UCSD-AML1 (cell line): Measurements from ENCODE around the gene AP1M2.
"Not testable (repeated sequence)": the region's sequence is repeated elsewhere in the genome, so short reads cannot be mapped to it uniquely, and the experiment has no call there.

Experiments used
- DNase-seq: peaks from one replicate; lab custom pipeline; 2025; ENCODE audit not compliant: unreplicated experiment; lab: John Stamatoyannopoulos, UW

AP1M2 gene

GRCh38 chr19:10543059-10543419 lies 44.1 kb downstream of the AP1M2 start:
- DNase-seq = no peak

- not testable (repeated sequence) for DNase-seq
Measured at GRCh38 chr19:10539016-10539415, 48.1 kb downstream of the AP1M2 start.

- no peak for DNase-seq
Measured at GRCh38 chr19:10538204-10538983, 48.7 kb downstream of the AP1M2 start.

- no peak for DNase-seq
Measured at GRCh38 chr19:10537668-10538067, 49.4 kb downstream of the AP1M2 start.

GRCh38 chr19:10535613-10536012 lies 51.5 kb downstream of the AP1M2 start:
- DNase-seq = no peak

- DNase-seq = no peak
Measured at GRCh38 chr19:10533646-10534386, 53.3 kb downstream of the AP1M2 start.

- no peak for DNase-seq
Measured at GRCh38 chr19:10532457-10532856, 54.7 kb downstream of the AP1M2 start.

- not testable (repeated sequence) for DNase-seq
Measured at GRCh38 chr19:10526887-10527286, 60.2 kb downstream of the AP1M2 start.

- no peak for DNase-seq
Measured at GRCh38 chr19:10525636-10526035, 61.5 kb downstream of the AP1M2 start.

- no peak for DNase-seq
Measured at GRCh38 chr19:10523135-10523636, 63.9 kb downstream of the AP1M2 start.
